GM04504 (cell line): ENCODE data around the gene TOP3B.
A peak's percentile ranks its signal among the peaks of the same experiment; 100 is the strongest.
"Not testable (repeated sequence)": the region's sequence is repeated elsewhere in the genome, so short reads cannot be mapped to it uniquely, and the experiment has no call there.

Source experiments
- DNase-seq: peaks from one replicate; pipeline ENCODE4 v3.0.0-alpha.2; 2012; ENCODE audit warnings: low read depth

TOP3B gene

GRCh38 chr22:21945453-21946261 lies 36.9 kb downstream of the TOP3B start:
- DNase-seq, result no peak

- DNase-seq, result no peak
Observed at GRCh38 chr22:21944871-21945270, 37.7 kb downstream of the TOP3B start.

- DNase-seq, result no peak
Observed at GRCh38 chr22:21943571-21944448, 38.8 kb downstream of the TOP3B start.

GRCh38 chr22:21942407-21943343 lies 39.9 kb downstream of the TOP3B start:
- peak; percentile 76 for DNase-seq

GRCh38 chr22:21941921-21942320 lies 40.7 kb downstream of the TOP3B start:
- no peak for DNase-seq

GRCh38 chr22:21940521-21940920 lies 42.1 kb downstream of the TOP3B start:
- no peak for DNase-seq

GRCh38 chr22:21939935-21940334 lies 42.7 kb downstream of the TOP3B start:
- DNase-seq, result not testable (repeated sequence)

- no peak for DNase-seq
Observed at GRCh38 chr22:21939461-21939913, 43.1 kb downstream of the TOP3B start.

GRCh38 chr22:21938906-21939305 lies 43.7 kb downstream of the TOP3B start:
- no peak for DNase-seq

GRCh38 chr22:21938071-21938822 lies 44.3 kb downstream of the TOP3B start:
- DNase-seq, result peak; percentile 73

GRCh38 chr22:21937821-21938070 lies 44.8 kb downstream of the TOP3B start:
- DNase-seq, result peak; percentile 89

GRCh38 chr22:21937041-21937820 lies 45.4 kb downstream of the TOP3B start:
- DNase-seq, result no peak

- no peak for DNase-seq
Observed at GRCh38 chr22:21936151-21936775, 46.3 kb downstream of the TOP3B start.

- no peak for DNase-seq
Observed at GRCh38 chr22:21933910-21934309, 48.7 kb downstream of the TOP3B start.

GRCh38 chr22:21933413-21933812 lies 49.2 kb downstream of the TOP3B start:
- DNase-seq, result no peak

- no peak for DNase-seq
Observed at GRCh38 chr22:21932347-21932746, 50.2 kb downstream of the TOP3B start.

- DNase-seq, result no peak
Observed at GRCh38 chr22:21931056-21931455, 51.5 kb downstream of the TOP3B start.

- DNase-seq, result no peak
Observed at GRCh38 chr22:21929253-21929652, 53.3 kb downstream of the TOP3B start.

GRCh38 chr22:21928048-21928447 lies 54.5 kb downstream of the TOP3B start:
- no peak for DNase-seq

GRCh38 chr22:21927174-21927823 lies 55.3 kb downstream of the TOP3B start:
- DNase-seq, result no peak
